HG02763 (cell line): ENCODE measurements around the gene EVC.

Source experiments
- ATAC-seq: cut with Tn5 transposase; IDR thresholded peaks from one replicate; pipeline ENCODE4 v1.9.1; 2021; ENCODE audit warnings: mild to moderate bottlenecking, moderate library complexity; ENCODE audit not compliant: unreplicated experiment

Gene EVC

DNA sequence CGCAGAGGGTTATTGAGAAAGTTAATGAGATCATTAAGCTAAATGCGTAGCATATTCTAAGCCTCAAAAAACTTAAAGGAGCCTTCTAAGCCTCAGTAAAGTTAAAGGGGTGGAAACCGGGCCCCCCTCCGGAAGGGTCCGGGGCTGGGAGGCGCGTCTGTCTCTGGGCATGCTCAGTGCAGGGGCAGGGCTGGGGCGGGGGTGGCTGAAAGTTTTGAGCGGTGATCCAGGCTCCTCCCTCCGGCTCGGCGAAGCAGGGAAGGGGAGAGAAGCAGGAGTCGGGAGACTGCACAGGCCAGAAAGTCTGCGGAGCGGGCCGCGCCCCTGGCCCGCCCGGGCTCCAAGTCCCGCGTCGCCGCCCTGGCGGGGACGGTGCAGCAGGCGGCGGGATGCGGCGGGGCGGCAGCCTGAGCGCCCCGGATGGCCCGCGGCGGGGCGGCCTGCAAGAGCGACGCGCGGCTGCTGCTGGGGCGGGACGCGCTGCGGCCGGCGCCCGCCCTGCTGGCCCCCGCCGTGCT is at the start of gene EVC:
Gene EVC (plus strand): TSS at position 241 of the 518 bp plus-strand sequence. CDS start 180 bp downstream, at position 421.
- ATAC-seq, result peak; percentile 38

DNA sequence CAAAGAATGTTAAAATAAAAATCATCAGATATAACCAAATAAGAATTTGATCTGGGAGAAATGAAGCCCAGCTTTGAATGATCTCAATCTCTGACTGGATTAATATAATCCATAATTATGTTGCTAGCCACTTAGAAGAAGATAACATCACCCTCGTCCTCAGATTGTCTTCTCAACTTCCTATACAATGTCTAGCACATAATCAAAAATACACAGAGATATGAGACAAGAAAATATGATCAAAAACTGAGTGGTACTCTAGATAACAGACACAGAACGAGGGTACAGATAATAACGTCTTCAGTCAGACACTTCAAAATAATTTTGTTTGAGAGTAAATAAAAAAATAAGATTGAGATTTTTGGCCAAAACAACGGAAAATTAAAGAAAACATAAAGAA is 49.8 kb upstream of the EVC start:
- ATAC-seq, result no peak

DNA sequence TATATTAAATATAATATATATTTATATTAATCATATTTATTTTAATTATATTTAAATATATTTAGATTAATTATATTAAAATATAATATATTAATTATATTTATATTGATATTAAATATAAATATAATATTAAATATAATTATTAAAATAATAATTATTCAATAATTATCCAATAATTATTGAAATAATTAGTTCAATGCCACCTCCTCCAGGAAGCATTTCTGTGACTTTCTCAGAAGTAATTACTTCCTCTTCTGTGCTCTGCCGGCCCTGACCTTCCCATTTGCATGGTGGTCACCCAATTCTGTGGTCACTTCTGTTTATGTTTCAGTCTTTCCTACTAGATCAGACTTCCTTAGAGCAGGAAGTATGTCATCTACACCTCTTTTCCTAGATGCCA is 48.4 kb upstream of the EVC start:
- ATAC-seq, result no peak

DNA sequence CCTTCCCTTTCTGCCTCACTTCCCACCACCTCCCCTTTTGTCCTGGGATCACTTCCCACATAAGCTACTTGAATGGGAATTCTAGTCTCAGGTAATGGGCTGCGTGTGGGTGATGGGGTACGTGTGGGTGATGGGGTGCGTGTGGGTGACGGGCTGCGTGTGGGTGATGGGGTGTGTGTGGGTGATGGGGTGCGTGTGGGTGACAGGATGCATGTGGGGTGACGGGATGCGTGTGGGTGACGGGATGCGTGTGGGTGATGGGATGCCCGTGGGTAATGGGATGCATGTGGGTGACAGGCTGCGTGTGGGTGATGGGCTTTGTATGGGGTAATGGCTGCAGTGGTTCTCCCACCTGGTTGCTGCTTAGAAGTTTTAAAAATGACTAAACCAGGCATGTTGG is 46.2 kb upstream of the EVC start:
- ATAC-seq, result no peak

DNA sequence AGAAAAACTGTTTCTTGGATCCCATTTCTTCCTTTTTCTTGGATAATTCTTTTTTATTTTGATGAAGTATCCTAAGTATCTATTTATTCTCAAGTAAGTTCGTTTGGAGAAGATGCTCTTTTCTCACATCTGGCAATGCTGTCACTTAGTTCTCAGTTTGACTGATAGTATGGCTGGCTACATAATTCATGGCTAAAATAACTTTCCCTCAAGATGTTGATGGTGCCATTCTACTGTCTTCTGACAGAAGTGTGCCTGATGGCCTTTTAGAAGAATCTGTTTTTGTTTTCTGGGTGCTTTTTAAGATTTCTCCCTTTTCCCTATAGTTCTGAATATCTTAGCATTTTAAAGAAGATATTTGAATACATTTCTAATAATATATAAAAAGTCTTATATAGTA is 44.3 kb upstream of the EVC start:
- ATAC-seq, result no peak

DNA sequence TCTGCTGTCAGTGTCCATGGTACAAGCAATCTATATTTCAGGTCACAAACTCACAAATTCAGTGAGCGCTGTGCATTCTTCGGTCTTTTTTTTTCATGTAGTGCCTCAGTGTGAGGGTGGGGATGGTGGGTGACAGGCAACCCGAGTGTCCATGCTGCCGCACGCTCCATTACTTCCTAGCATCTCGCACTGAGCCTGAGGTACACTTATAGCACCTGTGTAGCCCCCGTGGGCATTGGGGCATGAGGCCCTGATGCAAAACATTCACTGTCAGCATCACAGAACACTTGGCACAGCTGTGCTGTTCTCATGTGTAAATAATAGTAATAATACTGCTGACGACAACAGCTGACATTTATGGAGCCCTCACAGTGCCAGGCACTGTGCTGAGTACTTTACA is 34.2 kb upstream of the EVC start:
- no peak for ATAC-seq

DNA sequence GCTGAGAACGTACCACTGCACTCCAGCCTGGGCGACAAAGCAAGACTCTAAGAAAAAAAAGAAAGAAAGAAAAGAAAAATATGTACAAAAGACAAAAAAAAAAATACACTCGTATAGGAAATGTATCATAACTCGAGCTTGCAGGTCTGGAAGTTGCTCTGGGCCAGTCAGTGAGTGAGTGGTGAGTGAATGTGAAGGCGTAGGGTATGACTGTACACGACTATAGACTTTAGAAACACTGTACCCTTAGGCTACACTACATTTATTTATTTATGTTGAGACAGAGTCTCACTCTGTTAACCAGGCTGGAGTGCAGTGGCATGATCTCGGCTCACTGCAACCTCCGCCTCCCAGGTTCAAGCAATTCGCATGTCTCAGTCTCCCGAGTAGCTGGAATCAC is 32.0 kb upstream of the EVC start:
- ATAC-seq, result no peak

DNA sequence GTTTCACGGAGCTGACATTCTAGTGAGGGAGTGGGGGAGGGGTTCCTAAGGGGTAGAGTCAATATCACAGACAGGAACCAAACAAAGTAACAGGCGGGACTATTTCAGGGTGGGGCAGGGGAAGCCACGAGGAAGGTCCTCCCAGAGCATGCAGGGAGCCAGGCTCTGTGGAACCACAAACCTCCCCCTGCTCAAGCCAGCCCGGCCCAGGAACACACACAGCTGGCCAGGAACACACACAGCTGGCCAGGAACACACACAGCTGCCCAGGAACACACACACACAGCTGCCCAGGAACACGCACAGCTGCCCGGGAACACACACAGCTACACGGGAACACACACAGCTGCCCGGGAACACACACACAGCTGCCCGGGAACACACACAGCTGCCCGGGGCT is 27.4 kb upstream of the EVC start:
- no peak for ATAC-seq

DNA sequence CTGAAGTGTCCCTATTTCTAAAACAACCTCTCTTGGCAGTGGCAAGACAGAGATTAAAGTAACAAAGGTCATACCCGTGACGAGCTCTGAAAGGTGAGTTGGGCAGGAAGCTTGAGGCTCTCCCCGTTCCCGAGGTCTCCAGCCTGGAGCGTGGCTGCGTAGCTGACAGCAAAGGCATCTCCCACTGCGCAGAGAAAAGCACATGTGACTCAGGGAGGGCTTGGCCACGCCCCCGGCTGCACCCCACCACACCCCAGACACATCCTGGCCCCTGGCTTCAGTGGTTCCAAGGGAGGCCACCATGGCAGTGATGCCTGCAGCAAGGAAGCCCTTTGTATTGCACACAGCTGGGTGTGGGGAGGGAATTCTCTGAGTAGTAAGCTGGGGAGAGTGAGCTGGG is 25.7 kb upstream of the EVC start:
- ATAC-seq, result no peak

DNA sequence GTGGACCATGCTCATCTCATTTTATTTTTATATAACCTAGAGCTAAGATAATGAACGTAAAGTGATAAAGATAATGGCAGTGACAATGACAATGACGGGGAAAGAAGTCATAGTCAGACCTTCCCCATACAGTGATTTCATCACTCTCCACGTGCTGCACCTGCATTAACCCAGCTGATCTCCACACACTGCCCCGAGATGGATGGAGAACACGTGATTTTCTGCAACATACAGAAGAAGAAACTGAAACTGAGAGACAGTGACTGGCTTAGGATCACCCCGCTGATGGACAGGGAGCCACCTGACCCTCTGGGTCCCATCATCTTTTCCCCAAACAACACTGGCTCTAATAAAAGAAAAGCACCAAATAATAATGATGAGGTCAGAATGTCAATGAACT is 24.7 kb upstream of the EVC start:
- ATAC-seq, result no peak

DNA sequence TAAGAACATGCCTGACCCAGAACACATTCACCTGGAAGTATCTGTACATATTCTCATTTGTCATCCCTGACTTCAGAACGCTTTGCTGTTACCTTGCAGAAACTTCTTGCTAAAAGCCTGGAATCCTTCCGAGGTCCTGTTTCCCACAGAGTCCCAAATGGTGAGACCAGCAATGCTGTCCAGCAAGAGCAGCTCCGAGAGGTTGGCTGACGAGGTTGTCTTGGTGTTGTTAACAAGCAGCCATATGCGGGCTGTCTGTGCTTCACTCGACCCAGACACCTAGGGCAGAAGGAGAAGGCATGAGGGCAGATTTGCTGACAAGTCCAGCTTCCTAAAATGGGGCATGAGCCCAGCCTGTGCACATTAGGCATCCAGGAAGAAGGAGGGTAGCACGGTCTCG is 21.9 kb upstream of the EVC start:
- ATAC-seq, result no peak

DNA sequence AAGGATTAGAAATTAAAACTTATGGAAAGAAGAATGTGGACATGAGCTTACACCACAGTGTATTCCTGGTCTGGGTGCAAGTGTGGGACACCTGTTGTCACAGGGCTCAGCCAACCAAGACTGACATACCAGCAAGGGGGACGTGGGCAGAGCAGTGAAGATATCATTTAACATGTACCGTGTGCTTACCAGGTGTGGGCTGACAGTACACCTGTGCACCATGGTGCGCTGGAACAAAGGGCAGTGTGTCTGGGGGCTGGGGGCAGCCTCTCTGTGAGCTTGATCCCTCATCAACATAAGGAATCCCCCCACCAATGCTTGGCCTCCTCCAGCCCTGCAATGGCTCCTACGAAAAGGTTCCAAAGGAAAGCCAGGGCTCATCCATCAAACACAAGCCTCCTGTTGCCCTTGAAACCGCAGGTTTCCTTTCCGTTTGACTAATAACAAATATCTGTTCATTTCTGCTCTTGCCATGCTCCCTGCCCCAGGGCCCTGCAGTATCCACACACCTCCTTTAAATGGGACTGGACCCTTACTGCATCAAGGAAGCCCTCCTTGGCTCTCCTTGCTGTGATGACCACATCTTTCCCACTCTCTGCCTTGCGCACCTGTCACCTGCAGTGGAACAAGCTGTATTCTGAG is 19.4 kb upstream of the EVC start:
- ATAC-seq, result no peak

DNA sequence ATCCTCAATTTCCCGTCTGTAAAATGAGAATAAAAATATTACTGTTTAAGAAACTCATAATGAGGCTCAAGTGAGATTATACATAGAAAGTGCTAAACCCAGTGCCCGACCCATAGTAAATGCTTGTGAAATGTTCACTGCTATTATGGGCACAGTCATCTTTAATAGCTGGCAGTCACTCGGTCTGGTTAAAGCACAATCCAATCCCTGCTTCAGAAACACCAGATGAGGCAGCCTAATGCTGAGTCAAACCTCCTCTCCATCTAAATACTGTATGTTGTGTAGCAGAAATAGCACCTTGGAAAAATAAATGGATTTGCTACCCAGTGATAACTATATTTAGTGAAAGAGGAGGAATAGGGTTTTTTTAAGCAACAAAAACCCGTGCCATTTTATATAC is 17.1 kb upstream of the EVC start:
- no peak for ATAC-seq

DNA sequence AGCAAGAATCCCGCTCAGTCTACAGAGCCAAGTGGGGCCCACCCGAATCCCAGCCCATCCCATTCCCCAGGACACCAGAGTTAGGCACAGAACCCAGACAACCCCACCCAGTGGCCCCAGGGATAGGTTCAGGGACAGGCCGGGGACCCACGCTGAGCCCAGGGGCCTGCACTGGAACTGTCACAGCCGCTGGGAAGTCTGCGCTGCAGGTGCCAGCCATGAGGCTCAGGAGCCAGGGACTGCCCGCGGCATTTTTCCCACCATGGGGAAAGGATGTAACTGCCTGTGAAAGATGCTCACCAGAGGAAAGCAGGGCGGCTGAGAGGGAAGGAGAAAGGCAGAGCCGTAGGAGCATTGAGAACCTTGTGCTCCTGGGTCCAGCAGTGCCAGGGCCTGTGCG is 14.7 kb upstream of the EVC start:
- ATAC-seq, result no peak

DNA sequence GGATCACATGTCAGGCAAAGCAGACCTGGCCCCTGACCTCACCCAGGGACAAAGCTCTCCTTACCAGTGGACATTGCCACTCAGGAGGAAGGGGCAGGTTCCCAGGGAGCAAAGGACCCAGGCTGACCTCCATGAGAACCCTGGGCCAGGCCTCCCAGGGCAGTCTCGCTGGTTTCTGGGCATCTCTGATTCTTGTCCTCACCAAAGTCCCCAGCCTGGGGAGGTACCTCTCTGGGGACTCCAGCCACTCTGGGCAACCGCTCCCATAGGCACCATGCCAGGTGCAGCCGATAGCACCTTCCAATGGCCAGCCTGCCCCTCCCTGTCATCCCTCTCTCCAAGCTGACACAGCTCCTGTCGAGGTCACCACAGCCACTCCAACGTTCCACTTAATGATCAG is 10.5 kb upstream of the EVC start:
- no peak for ATAC-seq

DNA sequence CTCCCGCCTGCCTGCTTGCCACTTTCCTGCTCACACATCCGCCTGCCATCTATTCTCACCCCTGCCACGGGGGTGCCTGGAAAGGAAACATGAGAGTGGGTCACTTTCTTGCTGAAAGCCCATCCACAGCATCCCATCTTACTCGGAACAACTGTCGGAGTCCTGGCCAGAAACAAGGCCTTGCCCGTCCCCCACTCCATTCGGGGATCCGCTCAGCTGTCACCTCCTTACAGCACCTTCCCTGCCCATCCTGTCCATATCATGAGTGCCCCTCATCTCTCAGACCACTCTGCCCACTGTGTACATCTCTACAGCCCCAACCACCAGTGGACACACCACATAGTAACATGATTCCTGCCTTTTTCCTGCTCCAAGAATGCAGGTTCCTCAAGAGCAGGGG is 9.0 kb upstream of the EVC start:
- no peak for ATAC-seq

DNA sequence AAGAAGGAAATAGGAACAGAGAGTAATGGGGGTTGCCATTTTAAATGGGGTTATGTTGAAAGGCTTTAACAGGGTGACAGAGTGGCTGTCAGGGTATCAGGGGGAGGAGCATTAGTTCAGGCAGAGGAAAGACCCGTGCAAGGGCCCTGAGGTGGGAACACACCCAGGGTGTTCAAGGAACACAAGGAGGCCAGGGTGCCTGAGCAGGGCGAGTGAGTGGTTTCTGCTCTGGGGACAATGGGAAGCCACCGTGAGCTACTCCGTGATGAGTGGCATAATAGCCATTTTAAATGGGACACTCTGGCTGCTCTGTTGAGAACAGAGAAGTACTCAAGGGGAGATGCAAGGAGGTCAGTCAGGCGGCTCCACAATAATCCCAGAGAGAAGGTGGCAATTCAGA is 7.2 kb upstream of the EVC start:
- no peak for ATAC-seq

DNA sequence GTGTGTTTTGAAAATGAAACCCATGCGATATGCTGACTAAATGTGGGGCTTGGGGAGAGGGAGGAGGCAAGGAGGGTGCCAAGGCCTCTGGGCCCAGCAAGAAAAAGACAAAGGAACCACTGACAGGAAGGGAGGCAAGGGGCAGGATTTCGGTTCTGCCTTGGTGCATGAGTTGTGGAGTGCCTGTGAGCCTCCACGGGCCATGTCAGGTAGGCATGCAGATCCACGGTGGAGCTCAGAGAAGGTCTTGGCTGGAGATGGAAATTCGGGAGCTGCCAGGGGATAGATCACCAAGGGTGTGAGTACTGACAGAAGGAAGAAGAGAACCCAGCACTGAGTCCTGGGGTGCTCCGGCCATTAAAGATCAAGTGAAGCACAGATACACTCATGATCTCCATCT is 6.7 kb upstream of the EVC start:
- ATAC-seq, result no peak

DNA sequence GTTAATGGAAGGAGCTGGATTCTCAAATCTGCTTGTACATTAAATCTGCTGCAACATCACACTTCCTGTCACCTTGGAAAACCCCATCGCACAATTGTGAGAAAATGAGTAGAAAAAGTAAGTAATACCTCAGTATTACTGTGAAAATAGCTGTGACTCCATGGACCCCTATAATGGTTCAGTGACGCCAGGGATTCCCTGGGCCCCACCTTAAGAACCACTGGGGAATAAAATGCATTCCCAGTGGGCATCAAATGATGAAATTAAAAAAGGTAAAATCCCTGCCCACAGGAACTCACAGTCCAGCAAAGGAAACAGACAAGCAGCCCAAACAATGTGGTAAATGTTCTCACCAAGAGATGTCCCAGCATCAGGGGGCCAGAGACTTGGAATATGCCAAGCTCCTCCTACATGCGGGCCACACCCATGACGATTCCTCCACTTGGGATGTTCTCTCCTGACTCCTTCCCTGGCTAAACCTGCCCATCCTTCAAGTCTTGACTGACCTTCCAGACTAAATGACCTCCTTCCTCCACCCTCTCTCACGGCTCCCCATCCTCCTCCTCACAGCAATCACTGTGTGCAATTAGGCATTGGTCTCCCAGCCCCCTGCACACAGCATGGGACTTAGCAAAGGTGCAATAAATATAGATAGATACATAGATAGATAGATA is 5.2 kb upstream of the EVC start:
- no peak for ATAC-seq

DNA sequence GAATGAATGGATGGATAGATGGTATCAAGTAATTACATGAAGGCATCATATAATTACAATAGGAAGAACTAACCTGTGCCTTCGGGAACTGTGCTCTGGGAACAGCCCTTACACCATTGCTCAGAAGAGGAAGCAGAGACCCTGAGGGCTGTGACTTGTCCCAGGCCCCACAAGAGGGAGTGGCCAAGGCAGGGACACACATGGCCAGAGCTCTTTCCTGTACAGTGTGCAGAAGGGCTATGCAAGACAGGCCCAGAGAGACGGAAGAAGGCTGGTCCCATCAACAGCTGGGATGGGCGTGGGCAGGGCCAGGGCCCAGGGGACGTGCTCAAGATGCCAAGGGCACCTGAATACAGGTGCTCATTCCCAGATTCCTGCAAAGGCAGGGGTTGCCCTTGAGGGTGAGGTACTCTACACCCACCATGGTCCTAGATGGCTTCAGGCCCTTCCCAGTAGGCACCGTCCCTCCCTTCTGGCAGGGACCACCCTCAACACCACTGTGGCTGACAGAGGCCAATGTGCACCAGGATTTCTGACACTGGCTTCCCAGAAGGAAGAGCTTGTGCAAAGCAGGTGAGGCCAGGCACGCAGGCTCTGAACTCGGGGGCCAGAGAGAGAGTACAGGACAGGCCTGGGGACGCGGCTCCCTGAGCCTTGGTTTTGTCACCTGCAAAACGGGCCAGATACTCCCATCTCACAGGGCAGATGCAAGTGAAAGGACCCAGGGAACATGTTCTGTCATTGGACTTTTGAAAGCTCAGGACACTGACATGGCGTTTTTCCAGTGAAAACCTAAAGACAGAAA is 4.3 kb upstream of the EVC start:
- no peak for ATAC-seq

DNA sequence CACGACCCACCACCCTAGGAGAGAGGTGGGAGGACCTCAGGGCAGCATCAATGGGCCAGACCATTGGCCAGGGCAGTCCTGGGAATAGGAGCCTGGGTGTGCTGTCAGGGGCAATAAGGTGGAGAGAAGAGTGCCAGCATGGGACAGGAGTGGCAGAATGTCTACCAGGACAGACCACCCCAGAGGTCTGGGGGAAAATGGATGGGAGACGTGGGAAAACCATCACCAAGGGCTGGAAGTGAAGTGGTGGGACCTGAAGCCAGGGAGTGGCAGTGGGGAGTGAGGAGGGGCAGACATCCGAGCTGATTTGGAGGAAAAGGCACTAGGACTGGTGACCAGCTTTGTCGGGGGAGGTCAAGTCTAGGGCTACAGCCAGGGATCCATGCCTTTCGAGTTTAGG is 3.6 kb upstream of the EVC start:
- no peak for ATAC-seq
